Central memory CD8-positive, alpha-beta T cell (primary cell): Measurements from ENCODE around the gene TSC22D3.
A peak's percentile ranks its signal among the peaks of the same experiment; 100 is the strongest.

ENCODE experiments used
- ATAC-seq: fragments of 150-1000 bp; cut with Tn5 transposase; replicated peaks from 2 replicates; pipeline ENCODE4 v1.10.0; 2022; ENCODE audit warnings: mild to moderate bottlenecking, moderate FRiP score, moderate number of reproducible peaks; ENCODE audit not compliant: poor library complexity, severe bottlenecking; ENCODE audit errors: extremely low read depth
- DNase-seq, 2 donors: peaks; one replicate each; pipeline ENCODE4 v3.0.0; 2021; ENCODE audit warnings: low spot score in 2 of 2
- H3K27ac Mint-ChIP-seq: one replicate; pipeline ENCODE4 v1.8.0; 2022; ENCODE audit warnings: low read depth, mild to moderate bottlenecking, moderate library complexity, mixed read lengths
- H3K27me3 Mint-ChIP-seq: one replicate; pipeline ENCODE4 v1.8.0; 2022; ENCODE audit warnings: mixed read lengths
- H3K36me3 Mint-ChIP-seq: one replicate; pipeline ENCODE4 v1.8.0; 2022; ENCODE audit warnings: mild to moderate bottlenecking, moderate library complexity, mixed read lengths; ENCODE audit not compliant: insufficient read depth
- H3K4me1 Mint-ChIP-seq: one replicate; pipeline ENCODE4 v1.8.0; 2022; ENCODE audit warnings: mixed read lengths
- H3K4me3 Mint-ChIP-seq: one replicate; pipeline ENCODE4 v1.8.0; 2022; ENCODE audit warnings: mild to moderate bottlenecking, moderate library complexity, mixed read lengths
- H3K9me3 Mint-ChIP-seq: one replicate; pipeline ENCODE4 v1.8.0; 2022; ENCODE audit warnings: mixed read lengths

TSC22D3 gene

DNA sequence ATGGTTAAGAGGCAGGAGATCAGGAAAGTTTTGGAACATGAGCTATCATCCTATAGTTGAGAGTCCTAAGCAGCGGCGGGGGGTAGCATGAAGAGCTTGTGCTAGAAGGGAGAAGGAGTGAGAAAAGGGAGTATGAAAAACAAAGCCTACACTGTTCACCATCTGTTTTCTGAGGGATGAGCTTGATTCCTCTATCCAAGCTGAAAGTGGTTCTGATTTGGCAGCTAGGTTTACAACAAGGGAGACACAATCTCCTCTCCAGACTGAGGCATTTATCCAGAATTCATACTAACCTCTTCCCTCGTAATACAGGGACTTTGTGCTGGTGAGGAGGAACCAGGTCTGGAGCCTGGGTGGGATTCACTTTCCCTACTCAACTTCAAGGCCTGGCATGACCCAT, 23.5 kb downstream of the TSC22D3 start:
- Mint-ChIP-seq H3K27ac (no peak overlapping the region), H3K36me3 (no peaks in the 10 kb centered on the region), H3K4me1 (peaks cover 5% of the 10 kb centered on the region), H3K4me3 (no peak overlapping the region), H3K27me3 (no peaks in the 10 kb centered on the region), H3K9me3 (no peaks in the 10 kb centered on the region)
- DNase-seq (no peak), ATAC-seq (no peak)

DNA sequence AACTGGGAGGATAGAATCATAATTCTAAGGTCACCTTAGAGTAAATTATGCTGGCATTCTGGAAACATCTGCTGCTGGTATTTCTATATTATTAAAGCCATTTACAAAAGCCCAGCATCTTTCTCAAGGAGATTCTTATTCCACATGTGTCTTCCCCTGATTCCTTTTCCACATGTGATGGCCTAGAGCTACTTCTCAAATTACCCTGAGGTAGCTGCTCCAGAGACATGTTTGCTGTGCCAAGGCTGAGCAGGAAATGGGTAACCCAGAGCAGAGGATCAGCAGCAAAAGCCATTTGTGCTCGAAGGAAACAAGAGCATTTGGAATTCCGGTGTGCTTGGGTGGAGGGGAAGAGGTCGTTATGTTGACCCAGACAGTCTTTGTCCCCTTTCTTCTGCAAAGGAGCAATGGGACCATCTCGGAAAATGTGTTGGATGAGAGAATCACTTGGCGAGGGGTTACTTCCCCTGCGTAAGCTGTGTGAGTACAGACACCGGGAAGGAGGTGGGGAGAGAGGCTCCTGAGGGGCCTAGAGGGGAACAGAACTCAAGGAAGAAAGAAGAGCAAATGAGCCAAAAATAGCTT, 24.6 kb downstream of the TSC22D3 start:
- Mint-ChIP-seq H3K36me3 (no peaks in the 10 kb centered on the region), H3K27ac (no peak overlapping the region), H3K9me3 (no peaks in the 10 kb centered on the region), H3K4me1 (peaks cover 9% of the 10 kb centered on the region), H3K4me3 (no peak overlapping the region), H3K27me3 (no peaks in the 10 kb centered on the region)
- ATAC-seq (no peak), DNase-seq (no peak)

DNA sequence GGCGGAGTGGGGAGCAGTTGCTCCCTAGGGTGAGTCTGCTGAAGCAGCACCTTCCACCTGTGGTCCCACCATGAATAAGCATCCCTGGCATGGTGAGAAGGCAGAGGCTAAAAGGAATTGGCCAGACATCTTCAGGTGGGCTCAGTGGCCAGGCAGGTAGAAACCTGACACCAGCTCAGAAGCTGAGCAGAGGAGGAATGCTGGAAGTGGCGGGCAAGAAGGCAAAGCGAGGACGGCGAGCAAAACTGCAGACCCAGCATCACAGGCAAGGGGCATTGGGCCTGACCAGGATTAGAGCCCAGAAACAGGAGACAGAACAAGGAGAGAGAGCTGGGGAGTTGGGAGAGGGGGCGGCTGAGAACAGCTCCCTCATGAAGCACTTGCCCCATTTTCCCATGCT, 25.3 kb downstream of the TSC22D3 start:
- Mint-ChIP-seq H3K27me3 (no peaks in the 10 kb centered on the region), H3K4me1 (peaks cover 9% of the 10 kb centered on the region), H3K4me3 (no peak overlapping the region), H3K36me3 (no peaks in the 10 kb centered on the region), H3K27ac (no peak overlapping the region), H3K9me3 (no peaks in the 10 kb centered on the region)
- DNase-seq (no peak), ATAC-seq (no peak)

DNA sequence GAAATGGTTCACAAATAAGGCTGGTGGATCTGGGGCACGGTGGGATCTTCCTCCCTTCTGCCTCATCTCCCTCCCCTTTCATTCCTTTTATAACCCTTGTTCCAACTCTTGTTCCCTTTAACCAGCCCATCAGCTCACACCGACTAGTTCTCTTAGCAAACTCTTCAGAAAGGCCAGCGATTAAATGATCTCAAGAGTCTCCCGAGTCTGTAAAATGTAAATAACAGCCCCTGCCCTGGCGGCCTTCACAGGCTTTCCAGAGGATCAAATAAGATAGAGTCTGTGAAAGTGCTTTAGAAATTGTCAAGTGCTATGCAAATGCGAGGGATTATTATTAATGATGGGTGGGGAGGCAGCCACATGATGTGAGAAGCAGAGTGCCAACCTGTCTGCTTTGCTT, 27.1 kb downstream of the TSC22D3 start:
- Mint-ChIP-seq H3K27ac (no peak overlapping the region), H3K9me3 (no peaks in the 10 kb centered on the region), H3K27me3 (no peaks in the 10 kb centered on the region), H3K4me3 (no peak overlapping the region), H3K4me1 (peaks cover 9% of the 10 kb centered on the region), H3K36me3 (no peaks in the 10 kb centered on the region)
- no peak for DNase-seq
- ATAC-seq, result no peak

DNA sequence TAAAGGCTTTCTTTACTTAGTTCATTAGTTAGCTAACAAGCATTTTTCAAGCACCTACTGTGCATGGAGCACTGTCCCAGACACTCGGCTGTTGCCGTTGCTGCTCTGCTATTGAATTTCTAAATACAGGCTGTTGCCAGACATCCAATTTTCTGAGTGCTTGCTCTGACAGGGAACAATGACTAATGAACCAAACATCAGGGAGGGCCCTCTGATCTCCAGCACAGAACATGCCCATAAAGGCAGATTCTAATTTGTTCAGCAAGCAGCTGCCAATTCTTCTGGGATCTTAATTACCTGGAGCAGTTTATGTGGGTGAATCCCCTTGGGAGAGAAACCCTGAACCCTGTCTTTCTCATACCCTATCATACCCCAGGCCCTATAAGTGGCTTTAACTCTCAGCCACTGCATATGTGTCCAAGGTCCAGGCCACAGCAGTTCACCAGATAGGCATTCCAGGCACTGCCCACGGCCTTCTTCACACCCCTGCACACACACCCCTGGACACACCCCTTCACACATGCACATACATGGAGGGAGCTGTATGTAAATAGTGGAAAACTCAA, 27.9 kb downstream of the TSC22D3 start:
- H3K27me3 Mint-ChIP-seq, result no peaks in the 10 kb centered on the region
- DNase-seq, result no peak
- no peak for ATAC-seq
- no peak overlapping the region for H3K27ac Mint-ChIP-seq
- H3K4me3 Mint-ChIP-seq, result no peak overlapping the region
- H3K9me3 Mint-ChIP-seq, result no peaks in the 10 kb centered on the region
- peaks cover 2% of the 10 kb centered on the region for H3K36me3 Mint-ChIP-seq
- H3K4me1 Mint-ChIP-seq, result peaks cover 11% of the 10 kb centered on the region

DNA sequence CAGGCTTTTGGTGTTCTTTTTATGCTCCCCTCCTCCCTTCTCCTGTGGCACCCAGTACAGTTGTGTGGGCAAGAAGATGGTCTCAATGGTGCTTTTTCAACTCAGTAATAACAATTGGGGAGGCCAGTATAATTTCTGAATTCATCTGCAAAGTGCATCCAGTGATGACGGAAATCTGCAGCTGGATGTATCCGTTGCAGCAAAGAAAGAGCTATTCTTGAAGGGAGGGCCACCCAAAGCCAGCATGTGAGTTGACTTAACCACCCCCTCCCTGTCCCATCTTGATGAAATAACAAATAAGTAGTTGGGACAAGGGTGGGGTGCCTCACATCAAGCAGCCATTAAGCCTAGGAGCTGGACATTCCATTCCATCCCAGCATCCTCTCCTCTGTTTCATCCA, 30.7 kb downstream of the TSC22D3 start:
- H3K4me1 Mint-ChIP-seq, result peaks cover 25% of the 10 kb centered on the region
- H3K4me3 Mint-ChIP-seq, result no peak overlapping the region
- H3K36me3 Mint-ChIP-seq, result peaks cover 11% of the 10 kb centered on the region
- DNase-seq (no peak), ATAC-seq (no peak)
- peaks cover 6% of the 10 kb centered on the region for H3K9me3 Mint-ChIP-seq
- no peak overlapping the region for H3K27ac Mint-ChIP-seq
- H3K27me3 Mint-ChIP-seq, result peaks cover 10% of the 10 kb centered on the region

DNA sequence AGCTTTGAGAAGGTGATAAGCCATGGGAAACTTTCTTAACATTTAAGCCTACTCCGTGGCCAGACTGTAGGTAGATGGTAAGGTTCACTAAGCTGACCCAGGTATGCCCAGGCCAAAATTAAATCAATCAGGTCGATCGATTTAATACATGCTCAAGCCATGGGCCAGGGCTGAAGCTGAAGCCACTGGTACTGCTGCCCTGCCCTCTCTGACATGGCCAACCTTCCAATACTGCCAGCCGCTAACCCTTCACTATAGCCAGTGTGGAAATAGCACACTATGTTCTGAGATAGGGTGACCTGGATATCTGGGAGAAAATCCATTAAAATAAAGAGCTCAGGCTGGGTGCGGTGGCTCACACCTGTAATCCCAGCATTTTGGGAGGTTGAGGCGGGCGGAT, 31.6 kb downstream of the TSC22D3 start:
- Mint-ChIP-seq H3K36me3 (peaks cover 11% of the 10 kb centered on the region), H3K9me3 (peaks cover 6% of the 10 kb centered on the region), H3K4me3 (no peak overlapping the region), H3K27me3 (peaks cover 10% of the 10 kb centered on the region), H3K27ac (no peak overlapping the region), H3K4me1 (peaks cover 26% of the 10 kb centered on the region)
- ATAC-seq (no peak), DNase-seq (no peak)

DNA sequence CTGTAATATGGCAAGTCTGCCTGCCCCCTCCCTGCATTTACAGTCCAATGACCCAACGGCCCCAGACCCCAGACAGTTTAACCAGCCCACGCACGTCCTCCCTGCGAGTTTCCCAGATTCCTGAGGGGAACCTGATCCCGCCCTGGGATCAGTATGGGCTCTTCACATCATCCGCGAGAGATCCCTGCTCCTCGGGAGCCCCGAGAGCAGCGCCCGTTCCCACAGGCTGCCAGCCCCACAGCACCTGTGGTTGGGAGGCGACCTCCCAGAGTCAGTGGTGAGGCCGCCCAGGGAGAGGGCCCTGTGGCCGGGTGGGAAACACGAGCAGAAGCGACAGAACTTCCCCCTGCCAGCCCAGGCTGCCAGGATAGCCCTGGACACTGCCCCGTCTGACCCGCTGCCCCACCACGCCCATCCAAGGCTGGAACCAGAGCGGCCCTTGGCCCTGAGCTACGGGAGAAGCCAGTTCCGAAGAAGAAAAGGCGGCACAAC, 32.8 kb downstream of the TSC22D3 start:
- H3K4me3 Mint-ChIP-seq, result peak overlapping the region; percentile 86
- peaks cover 6% of the 10 kb centered on the region for H3K9me3 Mint-ChIP-seq
- H3K27ac Mint-ChIP-seq, result peak overlapping the region; percentile 100
- DNase-seq, result no peak
- peaks cover 26% of the 10 kb centered on the region for H3K4me1 Mint-ChIP-seq
- no peak for ATAC-seq
- peaks cover 11% of the 10 kb centered on the region for H3K36me3 Mint-ChIP-seq
- H3K27me3 Mint-ChIP-seq, result peaks cover 10% of the 10 kb centered on the region

DNA sequence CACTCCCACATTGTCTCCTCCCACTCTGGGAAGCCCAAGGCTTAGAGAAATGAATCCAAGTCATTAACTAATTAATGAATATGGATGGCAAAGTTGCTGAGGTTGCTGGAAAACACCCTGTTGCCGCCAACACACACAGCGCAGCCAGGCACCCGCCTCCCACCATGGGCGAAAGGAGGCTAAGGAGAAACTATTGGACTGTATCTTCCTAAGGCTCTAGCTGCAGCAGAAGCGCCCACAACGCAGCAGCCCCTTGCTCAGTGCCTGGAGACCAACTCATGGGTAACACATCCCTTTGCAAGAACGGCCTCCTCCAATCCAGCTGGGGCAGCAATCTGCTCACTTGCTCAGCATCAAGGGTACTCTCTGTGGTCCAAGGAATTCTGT, 34.2 kb downstream of the TSC22D3 start:
- peaks cover 6% of the 10 kb centered on the region for H3K9me3 Mint-ChIP-seq
- peaks cover 11% of the 10 kb centered on the region for H3K36me3 Mint-ChIP-seq
- H3K4me1 Mint-ChIP-seq, result peaks cover 23% of the 10 kb centered on the region
- no peak for DNase-seq
- H3K27ac Mint-ChIP-seq, result peak overlapping the region; percentile 100
- H3K4me3 Mint-ChIP-seq, result peak overlapping the region; percentile 86
- H3K27me3 Mint-ChIP-seq, result peaks cover 10% of the 10 kb centered on the region
- no peak for ATAC-seq

DNA sequence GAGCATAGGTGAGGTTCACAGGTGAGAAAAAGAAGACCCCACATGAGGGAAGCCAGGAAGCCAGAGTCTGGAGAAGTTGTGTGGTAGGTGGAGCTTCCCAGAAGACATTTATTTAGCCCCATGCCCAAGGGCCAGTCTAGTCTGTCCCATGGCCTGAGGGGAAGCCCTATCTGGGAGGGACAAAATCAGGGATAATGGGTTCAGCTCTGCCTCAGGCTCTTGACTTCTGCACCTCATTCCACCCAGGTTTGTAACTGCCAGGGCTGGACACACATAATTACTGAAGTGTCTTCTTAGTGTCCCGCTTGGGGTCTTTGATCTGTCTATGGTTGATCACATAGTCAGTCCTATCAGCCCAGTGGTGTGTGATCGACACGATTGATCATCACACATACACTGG, 36.0 kb downstream of the TSC22D3 start:
- Mint-ChIP-seq H3K9me3 (peaks cover 6% of the 10 kb centered on the region), H3K27me3 (peaks cover 10% of the 10 kb centered on the region), H3K27ac (peak overlapping the region; percentile 100), H3K4me1 (peaks cover 22% of the 10 kb centered on the region), H3K36me3 (peaks cover 11% of the 10 kb centered on the region), H3K4me3 (no peak overlapping the region)
- no peak for ATAC-seq
- no peak for DNase-seq

DNA sequence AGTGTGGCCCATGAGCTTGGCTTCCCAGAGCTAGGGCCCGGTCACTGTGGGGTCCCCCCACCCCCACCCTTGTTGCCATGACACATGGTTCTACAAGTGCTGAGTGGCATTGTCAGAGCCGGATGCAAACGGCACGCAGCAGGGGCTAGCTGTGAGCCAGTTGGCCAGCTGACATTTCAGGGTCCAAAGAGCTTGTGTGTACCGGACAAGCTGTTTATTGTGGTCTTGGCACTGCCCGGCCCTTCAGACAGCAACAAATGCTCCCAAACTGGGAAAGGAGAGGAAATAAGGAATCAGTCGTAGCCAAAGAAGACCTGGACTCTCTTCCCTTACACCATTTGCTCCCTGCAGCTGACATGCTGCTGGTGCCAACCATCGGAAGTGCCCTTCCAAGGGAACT, 36.8 kb downstream of the TSC22D3 start:
- peaks cover 22% of the 10 kb centered on the region for H3K4me1 Mint-ChIP-seq
- peaks cover 11% of the 10 kb centered on the region for H3K36me3 Mint-ChIP-seq
- H3K4me3 Mint-ChIP-seq, result no peak overlapping the region
- H3K27me3 Mint-ChIP-seq, result peaks cover 10% of the 10 kb centered on the region
- H3K27ac Mint-ChIP-seq, result no peak overlapping the region
- no peak for ATAC-seq
- no peak for DNase-seq
- peaks cover 6% of the 10 kb centered on the region for H3K9me3 Mint-ChIP-seq

DNA sequence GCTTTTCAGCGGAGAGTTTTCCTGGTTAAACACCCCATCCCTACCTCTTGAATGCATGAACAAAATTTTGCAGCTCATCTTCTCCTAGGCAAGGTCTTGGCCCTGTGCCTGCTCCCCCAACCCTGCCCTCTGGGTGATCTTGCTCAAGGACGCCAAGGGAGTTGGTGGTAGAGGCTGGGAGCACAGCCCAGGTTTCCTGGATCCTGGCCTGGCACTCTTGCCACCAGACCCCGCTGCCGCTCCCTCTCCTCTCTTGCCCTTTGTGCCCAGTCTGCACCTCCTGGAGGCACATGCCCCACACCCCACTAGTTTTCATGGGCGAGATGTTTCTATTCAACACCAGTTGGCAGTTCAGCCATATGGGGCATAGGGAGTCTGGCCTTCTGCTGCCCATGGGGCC, 37.3 kb downstream of the TSC22D3 start:
- ATAC-seq, result no peak
- Mint-ChIP-seq H3K9me3 (peaks cover 6% of the 10 kb centered on the region), H3K36me3 (peaks cover 11% of the 10 kb centered on the region), H3K27me3 (peaks cover 10% of the 10 kb centered on the region), H3K27ac (no peak overlapping the region), H3K4me1 (peaks cover 22% of the 10 kb centered on the region), H3K4me3 (no peak overlapping the region)
- DNase-seq, result no peak

DNA sequence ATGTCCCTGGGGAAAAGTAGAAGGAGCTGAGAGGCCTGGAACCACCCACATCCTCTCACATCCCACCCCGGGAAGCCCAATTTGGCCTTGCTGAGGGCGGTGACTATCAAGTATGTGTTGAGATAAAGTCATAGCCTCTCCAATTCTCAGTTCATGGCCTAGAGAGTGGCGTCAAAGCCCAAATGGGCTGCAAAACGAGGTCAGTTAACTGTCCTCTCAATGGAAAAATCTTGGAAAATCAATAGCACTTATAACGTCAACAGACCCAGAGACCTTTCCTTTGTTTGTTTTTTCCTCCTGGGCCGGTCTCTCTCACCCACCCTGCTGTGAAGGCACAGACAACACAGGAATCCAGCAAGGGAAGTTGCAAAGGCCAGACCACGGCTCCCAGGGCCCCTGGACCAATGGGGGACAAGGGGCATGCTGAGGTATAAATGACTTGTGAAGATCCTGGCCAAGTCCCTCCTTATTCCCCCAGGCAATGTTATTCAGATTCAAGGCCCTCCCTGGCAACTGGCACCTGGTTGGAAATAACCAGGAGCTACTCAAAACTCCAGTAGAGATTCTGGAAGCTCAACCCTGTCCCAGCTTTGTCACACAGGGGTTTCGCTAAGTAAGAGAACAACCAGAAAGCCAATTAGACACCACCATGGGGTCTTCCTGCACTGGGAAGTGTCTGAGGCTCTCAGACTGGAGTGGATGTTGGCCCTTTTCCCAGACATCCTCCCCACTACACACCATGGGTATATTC, 38.6 kb downstream of the TSC22D3 start:
- no peak for ATAC-seq
- peaks cover 2% of the 10 kb centered on the region for H3K9me3 Mint-ChIP-seq

More for the DNA sequence above, 38.6 kb downstream of the TSC22D3 start:
- H3K27ac Mint-ChIP-seq, result no peak overlapping the region
- peaks cover 19% of the 10 kb centered on the region for H3K4me1 Mint-ChIP-seq
- H3K27me3 Mint-ChIP-seq, result peaks cover 4% of the 10 kb centered on the region
- no peak overlapping the region for H3K4me3 Mint-ChIP-seq
- H3K36me3 Mint-ChIP-seq, result peaks cover 2% of the 10 kb centered on the region
- no peak for DNase-seq
